ENCODE measurements around the gene SARDH.

SARDH gene

GRCh38 chr9:133783331-133783731, 45.2 kb upstream of the SARDH start:
- Histone ChIP-seq H3K79me2 (ENCODE audit: control insufficient read depth, low read length) (no peaks in the 10 kb centered on the region), H3F3A (ENCODE audit: control insufficient read depth, insufficient read depth) (peaks cover 6% of the 10 kb centered on the region), H3K27me3 (ENCODE audit: control insufficient read depth, low read length) (no peaks in the 10 kb centered on the region), H4K20me1 (ENCODE audit: control insufficient read depth, insufficient read depth, low read depth, low read length) (no peaks in the 10 kb centered on the region), H3K9me3 (ENCODE audit: control insufficient read depth, insufficient read depth, low read length) (no peaks in the 10 kb centered on the region), H3K4me1 (ENCODE audit: control insufficient read depth, low read length) (peaks cover 57% of the 10 kb centered on the region), H3K36me3 (ENCODE audit: control insufficient read depth, low read length) (peaks cover 18% of the 10 kb centered on the region), H3K4me3 (ENCODE audit: low read length) (no peak overlapping the region), H3K4me2 (ENCODE audit: low read length) (no peak overlapping the region), H3K9me2 (replicated peaks; ENCODE audit: control insufficient read depth, low read length) (no peaks in the 10 kb centered on the region), H3K27ac (ENCODE audit: low read depth, low read length) (no peak overlapping the region)
- TF ChIP-seq CTCF (IDR thresholded peaks at IDR 0.05; ENCODE audit: low read depth, low read length, poor library complexity, severe bottlenecking) (no peak), EZH2phosphoT487 (IDR thresholded peaks at IDR 0.05; ENCODE audit: borderline replicate concordance, low read length) (no peak)

- Histone ChIP-seq H3F3A (ENCODE audit: control insufficient read depth, insufficient read depth) (peaks cover 6% of the 10 kb centered on the region), H3K9me2 (replicated peaks; ENCODE audit: control insufficient read depth, low read length) (no peaks in the 10 kb centered on the region), H3K4me2 (ENCODE audit: low read length) (no peak overlapping the region), H3K9me3 (ENCODE audit: control insufficient read depth, insufficient read depth, low read length) (no peaks in the 10 kb centered on the region), H3K4me1 (ENCODE audit: control insufficient read depth, low read length) (peaks cover 48% of the 10 kb centered on the region), H3K27ac (ENCODE audit: low read depth, low read length) (peak overlapping the region; percentile 7; the same call in 1 of the 2 replicates), H3K79me2 (ENCODE audit: control insufficient read depth, low read length) (no peaks in the 10 kb centered on the region), H3K27me3 (ENCODE audit: control insufficient read depth, low read length) (no peaks in the 10 kb centered on the region), H3K36me3 (ENCODE audit: control insufficient read depth, low read length) (peaks cover 20% of the 10 kb centered on the region), H3K4me3 (ENCODE audit: low read length) (no peak overlapping the region), H4K20me1 (ENCODE audit: control insufficient read depth, insufficient read depth, low read depth, low read length) (no peaks in the 10 kb centered on the region)
- TF ChIP-seq EZH2phosphoT487 (IDR thresholded peaks at IDR 0.05; ENCODE audit: borderline replicate concordance, low read length): no peak
- peak; percentile 83 for TF ChIP-seq CTCF (IDR thresholded peaks at IDR 0.05; ENCODE audit: low read depth, low read length, poor library complexity, severe bottlenecking)
These were observed 44.3 kb upstream of the SARDH start for GRCh38 chr9:133782157-133783130.

- peaks cover 42% of the 10 kb centered on the region for H3K4me1 ChIP-seq (ENCODE audit: control insufficient read depth, low read length)
- H3K36me3 ChIP-seq (ENCODE audit: control insufficient read depth, low read length): peaks cover 21% of the 10 kb centered on the region
- H3F3A ChIP-seq (ENCODE audit: control insufficient read depth, insufficient read depth): peaks cover 6% of the 10 kb centered on the region
- H3K27ac ChIP-seq (ENCODE audit: low read depth, low read length): no peak overlapping the region
- no peaks in the 10 kb centered on the region for H3K79me2 ChIP-seq (ENCODE audit: control insufficient read depth, low read length)
- H3K4me2 ChIP-seq (ENCODE audit: low read length): no peak overlapping the region
- no peak overlapping the region for H3K4me3 ChIP-seq (ENCODE audit: low read length)
- TF ChIP-seq CTCF (IDR thresholded peaks at IDR 0.05; ENCODE audit: low read depth, low read length, poor library complexity, severe bottlenecking) (no peak), EZH2phosphoT487 (IDR thresholded peaks at IDR 0.05; ENCODE audit: borderline replicate concordance, low read length) (no peak)
- H4K20me1 ChIP-seq (ENCODE audit: control insufficient read depth, insufficient read depth, low read depth, low read length): no peaks in the 10 kb centered on the region
- no peaks in the 10 kb centered on the region for H3K9me3 ChIP-seq (ENCODE audit: control insufficient read depth, insufficient read depth, low read length)
- H3K27me3 ChIP-seq (ENCODE audit: control insufficient read depth, low read length): no peaks in the 10 kb centered on the region
- H3K9me2 ChIP-seq (replicated peaks; ENCODE audit: control insufficient read depth, low read length): no peaks in the 10 kb centered on the region
These were observed 43.6 kb upstream of the SARDH start for GRCh38 chr9:133781828-133782135.
